Measurements from ENCODE around the gene MAD2L1. TPM values are rescaled to one million over a fixed set of nuclear protein-coding genes. Genes with fewer than 3 reads are reported as not detected.

Gene MAD2L1
- total and polyA plus RNA-seq, 2 of the 13 experiments (the other 11 are each of a cell fraction or from before 2014, with no cell fraction given), result 40.6 to 109 TPM

DNA sequence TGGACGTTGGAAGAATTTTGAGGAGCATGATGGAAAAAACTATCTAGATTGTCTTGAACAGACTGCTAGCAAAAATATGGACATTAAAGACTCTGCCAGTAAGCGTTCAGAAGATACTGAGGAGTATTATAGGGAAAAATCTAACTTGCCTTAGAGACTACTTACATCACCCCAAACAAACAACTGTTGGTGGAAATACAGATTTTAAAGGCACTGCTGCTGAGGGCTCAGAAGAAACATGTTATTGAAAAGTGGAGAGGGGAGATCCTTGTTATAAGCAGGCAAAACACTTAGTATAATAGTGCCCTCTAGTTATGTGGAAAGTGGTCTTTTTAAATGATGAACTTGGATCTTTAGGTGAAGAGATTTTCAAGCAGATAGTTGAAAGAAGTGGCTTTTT, 29.2 kb downstream of the MAD2L1 start (continued):
- TF ChIP-seq ZNF510 (CRISPR knock-in tag; IDR thresholded peaks at IDR 0.05; ENCODE audit: low read depth) (no peak), HMGA1 (CRISPR knock-in tag; conservative IDR thresholded peaks at IDR 0.05) (no peak)

DNA sequence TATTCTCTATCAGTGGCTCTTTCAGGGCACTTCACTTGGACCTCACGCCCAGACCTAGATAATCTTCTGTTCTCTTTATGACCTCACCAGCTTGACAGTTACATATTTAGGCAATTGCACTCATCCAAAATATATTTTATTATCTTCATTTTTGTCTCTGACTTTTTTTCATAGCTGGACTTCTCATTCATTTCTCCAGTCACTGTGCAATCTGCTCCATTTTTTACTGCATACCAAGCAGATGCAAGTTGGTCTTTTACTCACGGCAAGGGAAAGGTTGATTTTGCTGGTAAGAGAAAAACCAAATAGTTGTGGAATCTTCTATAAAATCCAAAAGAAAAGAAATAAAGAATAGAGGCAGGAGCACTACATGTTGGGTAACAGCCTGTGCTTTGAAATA, 31.7 kb downstream of the MAD2L1 start:
- BruUV-seq (replicated peaks), result no TSS peak
- FAIRE-seq (no peak), DNase-seq (ENCODE audit: low spot score) (no peak), ATAC-seq (no peak)
- no peak for TF ChIP-seq TEAD2 (CRISPR knock-in tag; IDR thresholded peaks at IDR 0.05)
- TF ChIP-seq ZNF407 (CRISPR knock-in tag; IDR thresholded peaks at IDR 0.05; ENCODE audit: not compliant biosample characterization), result no peak
- TF ChIP-seq ZNF18 (CRISPR knock-in tag; IDR thresholded peaks at IDR 0.05; ENCODE audit: insufficient replicate concordance), result no peak
- no peak for TF ChIP-seq SIN3B (IDR thresholded peaks at IDR 0.05; ENCODE audit: low read length)
- no peak for TF ChIP-seq ZNF546 (CRISPR knock-in tag; conservative IDR thresholded peaks at IDR 0.05)
- TF ChIP-seq SATB2 (CRISPR knock-in tag; IDR thresholded peaks at IDR 0.05), result no peak
- no peak for TF ChIP-seq ZNF850 (CRISPR knock-in tag; conservative IDR thresholded peaks at IDR 0.05)
- Histone ChIP-seq H3K4me3 (replicated peaks in 1 of 3; ENCODE audit: insufficient read depth in 1 of 3, low read depth in 2 of 3, low read length in 3 of 3) (no peak overlapping the region), H3K27me3 (ENCODE audit: control insufficient read depth in 1 of 2, insufficient read depth in 2 of 2, low read length in 2 of 2) (no peaks in the 10 kb centered on the region; a peak in 1 of 5 replicates), H3K36me3 (replicated peaks in 1 of 2; ENCODE audit: control insufficient read depth in 1 of 2, insufficient read depth in 2 of 2, low read length in 2 of 2) (no peaks in the 10 kb centered on the region), H4K20me1 (ENCODE audit: insufficient read depth, low read length) (no peaks in the 10 kb centered on the region), H2AFZ (ENCODE audit: low read length) (no peak overlapping the region), H3K9me3 (ENCODE audit: low read length) (no peaks in the 10 kb centered on the region), H3K4me1 (ENCODE audit: insufficient read depth, low read length) (no peaks in the 10 kb centered on the region), H3K4me2 (ENCODE audit: low read depth, low read length) (no peak overlapping the region), H3K9ac (ENCODE audit: insufficient read depth, low read depth, low read length) (no peak overlapping the region), H3K79me2 (ENCODE audit: insufficient read depth, low read length) (no peaks in the 10 kb centered on the region), H3K27ac (ENCODE audit: extremely low read length, insufficient read depth, low read length) (no peak overlapping the region)
- in situ Hi-C loops (cut with HindIII; ENCODE audit: extremely low pct_ligation_motif_present, low pct_unique_long_range_greater_than_20kb), result no loop called here
- WGBS (ENCODE audit: low lambda C conversion rate), result 46% methylated on average over 2 of the region's 2 CpGs
- intact Hi-C loops (cut with micrococcal nuclease; ENCODE audit: unreplicated experiment), result no loop called here
- ChIA-PET CTCF (ENCODE audit: low intra/inter-chr PET ratio, low total read pairs) (no interaction called here), POLR2A (no interaction called here)
